ENCODE data around the gene SCFD2. TPM values are rescaled to one million over a fixed set of nuclear protein-coding genes. Genes with fewer than 3 reads are reported as not detected.

Gene SCFD2
- total and polyA plus RNA-seq, 2 donors (not counting 3 experiments of a cell fraction or from before 2014, with no cell fraction given): 12.3 to 22.8 TPM

- DNase-seq (ENCODE audit: low read depth, low spot score) (no peak), FAIRE-seq (no peak)
- Histone ChIP-seq H3K4me1 (ENCODE audit: control insufficient read depth, extremely low read depth, insufficient read depth, low read length) (no peaks in the 10 kb centered on the region), H2AFZ (ENCODE audit: low read depth, low read length) (no peak overlapping the region), H3K9ac (replicated peaks; ENCODE audit: extremely low read depth, insufficient read depth, low read length) (no peak overlapping the region), H3K36me3 (ENCODE audit: control insufficient read depth in 2 of 2, extremely low read depth in 1 of 2, insufficient read depth in 2 of 2, low read length in 2 of 2) (no peaks in the 10 kb centered on the region), H3K4me3 (replicated peaks in 1 of 3; ENCODE audit: insufficient read depth in 1 of 3, low read depth in 1 of 3, low read length in 3 of 3) (no peak overlapping the region), H4K20me1 (replicated peaks; ENCODE audit: control insufficient read depth, extremely low read depth, insufficient read depth, low read length) (no peaks in the 10 kb centered on the region), H3K9me3 (replicated peaks; ENCODE audit: control insufficient read depth, insufficient read depth, low read length) (no peaks in the 10 kb centered on the region), H3K27ac (ENCODE audit: insufficient read depth, low read depth, low read length) (no peak overlapping the region), H3K9me1 (replicated peaks; ENCODE audit: control insufficient read depth, extremely low read depth, insufficient read depth, low read length) (no peaks in the 10 kb centered on the region), H3K79me2 (ENCODE audit: control insufficient read depth, insufficient read depth, low read length) (no peaks in the 10 kb centered on the region), H3K4me2 (ENCODE audit: insufficient read depth, low read length) (no peak overlapping the region), H3K27me3 (ENCODE audit: control insufficient read depth in 2 of 2, insufficient read depth in 2 of 2, low read length in 2 of 2) (no peaks in the 10 kb centered on the region)
- intact Hi-C loops (cut with micrococcal nuclease) (no loop called here), dilution Hi-C loops (cut with MboI; ENCODE audit: extremely low pct_ligation_motif_present, low sequenced_read_pairs) (no loop called here)
- ChIA-PET POLR2A (no interaction called here), CTCF (interaction anchor here (1.5 to 1.6 kb wide), 2 partner anchors 8 to 63 kb away, joined by 3 to 12 read pairs; no protein-coding TSS in a partner anchor)
- TF ChIP-seq GATA2 (IDR thresholded peaks at IDR 0.05; ENCODE audit: insufficient read depth, insufficient read length, low read depth, low read length): no peak
- no peak for TF ChIP-seq POLR2AphosphoS5 (IDR thresholded peaks at IDR 0.05; ENCODE audit: insufficient read depth, low read depth, low read length)
- TF ChIP-seq MYC (IDR thresholded peaks at IDR 0.05; ENCODE audit: low read depth, low read length): no peak
- no peak for TF ChIP-seq JUN (IDR thresholded peaks at IDR 0.05; ENCODE audit: borderline replicate concordance, insufficient read depth, insufficient read length, low read depth)
- no peak for TF ChIP-seq MAX (IDR thresholded peaks at IDR 0.05; ENCODE audit: insufficient read depth, insufficient read length)
- no TSS peak for BruUV-seq (replicated peaks)
Observed at GRCh38 chr4:52919461-52919860, 446.4 kb downstream of the SCFD2 start.

DNA sequence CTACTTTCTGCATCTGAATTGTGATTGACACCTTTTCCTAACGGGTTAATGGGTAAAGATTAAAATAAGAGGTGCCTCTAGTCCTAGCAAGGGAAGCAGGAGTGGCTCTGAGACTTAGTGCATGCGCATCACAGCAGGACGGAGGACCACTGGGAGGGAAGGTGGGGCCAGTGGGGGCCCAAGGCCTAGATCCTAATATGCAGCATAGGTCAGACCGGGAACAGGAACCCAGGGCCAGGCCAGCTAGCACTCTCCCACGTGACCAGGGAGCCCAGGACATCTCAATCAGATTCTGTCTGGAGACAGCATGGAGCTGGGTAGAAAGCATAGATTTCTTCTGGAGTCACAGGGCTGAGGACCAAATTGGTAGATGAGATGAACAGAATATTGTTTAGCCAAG lies 448.0 kb downstream of the SCFD2 start:
- H3K27ac ChIP-seq (ENCODE audit: insufficient read depth, low read depth, low read length): no peak overlapping the region
- H3K79me2 ChIP-seq (ENCODE audit: control insufficient read depth, insufficient read depth, low read length): no peaks in the 10 kb centered on the region
- intact Hi-C loops (cut with micrococcal nuclease) (no loop called here), dilution Hi-C loops (cut with MboI; ENCODE audit: extremely low pct_ligation_motif_present, low sequenced_read_pairs) (no loop called here)
- ChIA-PET POLR2A (no interaction called here), CTCF (interaction anchor here (1.3 kb wide), 1 partner anchor 11 kb away, joined by 3 read pairs; no protein-coding TSS in a partner anchor)
- DNase-seq (ENCODE audit: low read depth, low spot score) (no peak), FAIRE-seq (no peak)
- no peaks in the 10 kb centered on the region for H3K4me1 ChIP-seq (ENCODE audit: control insufficient read depth, extremely low read depth, insufficient read depth, low read length)
- no TSS peak for BruUV-seq (replicated peaks)
- no peak overlapping the region for H3K4me3 ChIP-seq (replicated peaks in 1 of 3; ENCODE audit: insufficient read depth in 1 of 3, low read depth in 1 of 3, low read length in 3 of 3)
- no peaks in the 10 kb centered on the region for H4K20me1 ChIP-seq (replicated peaks; ENCODE audit: control insufficient read depth, extremely low read depth, insufficient read depth, low read length)
- no peak for TF ChIP-seq POLR2AphosphoS5 (IDR thresholded peaks at IDR 0.05; ENCODE audit: insufficient read depth, low read depth, low read length)
- no peak for TF ChIP-seq MYC (IDR thresholded peaks at IDR 0.05; ENCODE audit: low read depth, low read length)
- TF ChIP-seq GATA2 (IDR thresholded peaks at IDR 0.05; ENCODE audit: insufficient read depth, insufficient read length, low read depth, low read length): no peak
- TF ChIP-seq POLR2A (IDR thresholded peaks at IDR 0.05; ENCODE audit: low read depth, low read length): no peak
- TF ChIP-seq EZH2 (IDR thresholded peaks at IDR 0.05; ENCODE audit: borderline replicate concordance, low read depth, low read length, severe bottlenecking): no peak
- no peak for TF ChIP-seq JUN (IDR thresholded peaks at IDR 0.05; ENCODE audit: borderline replicate concordance, insufficient read depth, insufficient read length, low read depth)
- TF ChIP-seq FOS (IDR thresholded peaks at IDR 0.05; ENCODE audit: borderline replicate concordance, insufficient read depth, low read length): no peak
- no peak for TF ChIP-seq MAX (IDR thresholded peaks at IDR 0.05; ENCODE audit: insufficient read depth, insufficient read length)
- TF ChIP-seq CTCF (IDR thresholded peaks at IDR 0.05; ENCODE audit: extremely low read depth in 1 of 2, insufficient read depth in 1 of 2, low read depth in 1 of 2, low read length in 2 of 2): no peak
- H3K9ac ChIP-seq (replicated peaks; ENCODE audit: extremely low read depth, insufficient read depth, low read length): no peak overlapping the region
- H3K9me1 ChIP-seq (replicated peaks; ENCODE audit: control insufficient read depth, extremely low read depth, insufficient read depth, low read length): no peaks in the 10 kb centered on the region
- H3K36me3 ChIP-seq (ENCODE audit: control insufficient read depth in 2 of 2, extremely low read depth in 1 of 2, insufficient read depth in 2 of 2, low read length in 2 of 2): no peaks in the 10 kb centered on the region
- no peak overlapping the region for H3K4me2 ChIP-seq (ENCODE audit: insufficient read depth, low read length)
- no peaks in the 10 kb centered on the region for H3K27me3 ChIP-seq (ENCODE audit: control insufficient read depth in 2 of 2, insufficient read depth in 2 of 2, low read length in 2 of 2)
- H3K9me3 ChIP-seq (replicated peaks; ENCODE audit: control insufficient read depth, insufficient read depth, low read length): no peaks in the 10 kb centered on the region
- H2AFZ ChIP-seq (ENCODE audit: low read depth, low read length): no peak overlapping the region
